IPS DF 19.7 (cell line): ENCODE measurements around the gene PPHLN1.
"Not testable (repeated sequence)": the region's sequence is repeated elsewhere in the genome, so short reads cannot be mapped to it uniquely, and the experiment has no call there.

Experiments
- DNase-seq: peaks from one replicate; pipeline ENCODE4 v3.0.0-alpha.2; 2013; ENCODE audit warnings: low read depth, low spot score

Gene PPHLN1

GRCh38 chr12:42370013-42370412 lies 44.0 kb downstream of the PPHLN1 start:
- peak; percentile 45 for DNase-seq

DNA sequence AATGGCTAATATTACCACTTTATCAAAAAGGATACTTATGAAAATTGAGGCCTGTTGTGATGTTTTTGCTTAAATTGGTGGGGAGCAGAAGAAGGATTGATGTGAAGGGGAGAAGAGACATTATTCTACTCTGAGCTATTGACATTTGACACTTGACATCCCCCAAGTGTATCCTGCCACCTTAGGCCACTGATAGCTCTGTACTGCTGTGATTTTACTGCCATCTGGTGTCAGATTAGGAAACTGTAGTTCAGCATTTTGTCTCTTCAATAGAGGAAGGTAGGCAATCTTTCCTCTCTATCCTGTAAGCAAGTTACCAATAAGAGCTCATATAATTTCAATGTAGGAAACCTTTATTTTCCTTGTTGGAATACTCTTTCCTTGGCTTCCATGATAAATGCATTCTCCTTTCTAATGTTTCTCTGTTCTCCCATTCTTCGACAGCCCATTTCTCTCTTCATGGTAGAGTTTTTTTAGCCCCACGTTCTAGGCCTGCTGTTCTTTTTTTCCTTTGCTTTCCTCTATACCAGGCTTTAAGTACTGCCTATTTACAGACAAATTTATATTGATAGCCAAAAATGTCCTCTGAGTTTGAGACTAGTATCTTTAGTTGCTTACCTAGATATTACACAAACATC lies 46.3 kb downstream of the PPHLN1 start:
- peak; percentile 48 for DNase-seq

- DNase-seq: no peak
Measured at GRCh38 chr12:42373669-42374068, 47.7 kb downstream of the PPHLN1 start.

DNA sequence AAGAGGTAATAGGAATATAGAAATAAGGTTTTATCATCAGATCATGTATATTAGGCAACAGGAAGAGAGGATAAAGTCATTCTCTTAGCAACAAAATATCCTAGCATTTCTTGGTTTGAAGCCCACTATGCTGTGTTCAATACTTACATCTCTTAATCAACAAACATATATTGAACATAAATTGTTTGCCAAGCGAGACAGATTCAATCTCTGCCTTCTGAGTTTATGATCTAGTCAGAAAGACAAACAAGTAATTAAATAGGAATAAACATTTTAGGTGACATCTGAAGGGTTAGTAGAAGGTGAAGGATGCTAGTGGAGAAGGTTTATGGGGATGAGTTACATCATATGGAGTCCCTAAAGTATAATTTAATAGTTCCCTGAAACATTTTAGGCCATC lies 54.8 kb downstream of the PPHLN1 start:
- no peak for DNase-seq

DNA sequence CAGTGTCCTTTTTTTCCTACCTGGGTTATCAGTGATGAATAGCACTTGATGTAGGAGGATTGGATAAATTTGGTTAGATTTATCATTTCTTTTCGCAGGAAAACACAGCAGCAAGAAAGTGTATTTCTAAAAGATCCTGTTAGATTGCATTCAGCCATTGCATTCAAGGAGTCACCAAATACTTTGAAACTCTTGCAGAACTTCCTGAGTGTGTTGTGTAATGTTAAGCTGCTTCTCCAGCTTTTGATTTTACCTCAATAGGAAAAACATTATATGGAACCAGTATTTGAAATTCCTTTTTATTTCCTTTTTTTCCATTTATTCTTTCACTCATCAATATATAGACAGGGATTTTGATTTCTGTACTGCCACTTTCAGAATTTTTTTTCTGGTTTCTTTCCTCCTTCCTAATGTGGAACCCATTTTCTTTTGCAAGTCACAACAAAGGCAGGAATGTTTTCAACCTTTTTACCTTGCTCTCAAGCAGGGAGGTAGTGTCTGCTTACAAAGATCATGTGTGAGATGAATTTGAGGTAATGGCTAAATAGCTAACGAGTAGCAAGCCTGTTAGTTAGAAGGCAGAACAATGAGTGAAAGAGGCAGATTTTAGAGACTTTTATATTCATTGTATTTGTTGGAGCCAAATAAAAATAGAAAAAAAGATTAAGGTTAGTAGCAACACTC lies 56.2 kb downstream of the PPHLN1 start:
- no peak for DNase-seq

- DNase-seq: no peak
Measured at GRCh38 chr12:42385326-42385841, 59.4 kb downstream of the PPHLN1 start.

DNA sequence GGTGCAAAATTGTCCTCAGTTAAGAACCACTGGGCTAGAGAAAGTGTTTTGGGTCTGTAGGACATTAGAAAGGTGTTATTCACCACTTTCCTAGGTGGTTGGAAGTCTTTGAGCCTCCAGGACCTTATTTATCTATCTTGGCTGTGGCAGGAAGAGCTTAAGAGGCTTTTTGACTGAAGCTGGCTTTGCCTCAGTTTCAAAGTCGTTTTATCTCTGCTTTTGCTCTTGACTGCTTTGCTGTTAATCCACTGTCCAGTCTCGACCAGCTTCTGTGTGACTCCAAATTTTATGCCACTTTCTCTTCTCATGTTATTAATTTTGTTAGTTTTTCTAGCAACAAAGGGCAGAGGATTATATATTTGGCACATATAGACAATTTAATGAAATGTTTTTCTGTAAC lies 60.3 kb downstream of the PPHLN1 start:
- no peak for DNase-seq

GRCh38 chr12:42388086-42388485 lies 62.1 kb downstream of the PPHLN1 start:
- not testable (repeated sequence) for DNase-seq

GRCh38 chr12:42394429-42394828 lies 68.5 kb downstream of the PPHLN1 start:
- no peak for DNase-seq

- DNase-seq: no peak
Measured at GRCh38 chr12:42396473-42397259, 70.7 kb downstream of the PPHLN1 start.

GRCh38 chr12:42402821-42403411 lies 76.9 kb downstream of the PPHLN1 start:
- DNase-seq: no peak

- DNase-seq: no peak
Measured at GRCh38 chr12:42407306-42407705, 81.3 kb downstream of the PPHLN1 start.

DNA sequence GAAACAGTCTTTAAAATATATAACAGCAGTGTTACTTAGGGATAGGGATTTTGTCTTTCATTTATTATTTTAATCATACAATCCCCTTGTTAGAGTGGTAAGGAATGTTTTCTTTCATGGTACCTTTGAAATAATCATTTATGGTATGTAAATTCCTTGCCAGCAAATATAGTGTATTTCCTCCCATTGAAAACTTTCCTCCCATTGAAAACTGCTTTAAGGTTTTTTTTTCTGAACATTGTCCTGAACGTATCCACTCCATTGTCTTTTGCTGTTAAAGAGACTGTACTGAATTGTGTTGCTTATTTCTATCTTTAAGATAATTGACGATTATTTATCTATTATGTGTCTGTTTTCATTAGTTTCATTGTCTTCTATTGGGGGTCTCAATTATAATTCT lies 83.5 kb downstream of the PPHLN1 start:
- DNase-seq: no peak

DNA sequence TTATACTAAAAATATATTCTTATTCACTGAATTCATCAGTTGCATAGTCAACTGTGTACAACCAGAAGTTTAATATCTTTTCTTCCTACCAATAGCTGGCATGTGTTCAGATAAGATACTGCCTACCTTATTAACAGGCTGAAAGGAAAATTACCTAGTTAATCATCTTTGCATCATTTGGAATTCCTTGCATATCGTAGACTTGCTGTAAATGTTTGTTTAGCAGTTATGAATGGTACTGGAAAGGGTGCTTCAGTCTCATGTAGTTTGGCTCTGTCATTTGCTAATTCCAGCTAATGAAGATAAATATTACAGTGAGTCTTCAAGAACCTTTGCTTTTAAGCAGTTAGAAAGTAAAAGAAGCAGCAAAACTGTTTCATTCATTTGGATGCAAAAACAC lies 84.4 kb downstream of the PPHLN1 start:
- DNase-seq: no peak

GRCh38 chr12:42420395-42420794 lies 94.4 kb downstream of the PPHLN1 start:
- no peak for DNase-seq

GRCh38 chr12:42421844-42422779 lies 96.1 kb downstream of the PPHLN1 start:
- DNase-seq: no peak

- DNase-seq: no peak
Measured at GRCh38 chr12:42422785-42423184, 96.8 kb downstream of the PPHLN1 start.

GRCh38 chr12:42426746-42427145 lies 100.8 kb downstream of the PPHLN1 start:
- peak; percentile 33 for DNase-seq

DNA sequence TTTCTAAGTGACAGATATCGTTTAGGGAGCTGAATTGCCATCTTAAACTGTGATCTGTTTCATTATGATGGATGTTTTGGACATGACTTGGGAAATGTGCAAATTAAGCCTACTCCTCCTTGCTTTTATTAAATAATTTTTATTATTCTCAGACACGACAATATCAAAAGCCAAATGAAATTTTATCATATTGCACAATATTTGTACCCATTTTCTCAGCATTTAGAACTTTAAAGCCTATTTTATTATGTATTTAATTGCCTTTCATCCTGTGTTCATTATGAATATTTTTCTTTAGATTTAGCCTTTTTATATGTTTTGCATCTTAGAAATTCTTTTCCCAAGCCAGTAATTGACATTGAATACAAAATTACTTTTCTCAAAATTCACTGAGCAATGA lies 102.9 kb downstream of the PPHLN1 start:
- no peak for DNase-seq

- DNase-seq: no peak
Measured at GRCh38 chr12:42432517-42433140, 106.7 kb downstream of the PPHLN1 start.

GRCh38 chr12:42440608-42441007 lies 114.6 kb downstream of the PPHLN1 start:
- DNase-seq: no peak
